NCI-H146 (cell line): ENCODE measurements around the gene NXNL1.
A peak's percentile ranks its signal among the peaks of the same experiment; 100 is the strongest.
"Not testable (repeated sequence)": the region's sequence is repeated elsewhere in the genome, so short reads cannot be mapped to it uniquely, and the experiment has no call there.

Experiments used
- DNase-seq: peaks from one replicate; lab custom pipeline; 2025; lab: John Stamatoyannopoulos, UW

The NXNL1 gene

GRCh38 chr19:17460372-17461230, at the start of gene NXNL1:
Gene NXNL1 (minus strand): TSS chr19:17460926. CDS start chr19:17460869, 57 bp downstream.
- DNase-seq, result no peak

- not testable (repeated sequence) for DNase-seq
These were observed 47.8 kb upstream of the NXNL1 start for GRCh38 chr19:17508558-17508933.

DNA sequence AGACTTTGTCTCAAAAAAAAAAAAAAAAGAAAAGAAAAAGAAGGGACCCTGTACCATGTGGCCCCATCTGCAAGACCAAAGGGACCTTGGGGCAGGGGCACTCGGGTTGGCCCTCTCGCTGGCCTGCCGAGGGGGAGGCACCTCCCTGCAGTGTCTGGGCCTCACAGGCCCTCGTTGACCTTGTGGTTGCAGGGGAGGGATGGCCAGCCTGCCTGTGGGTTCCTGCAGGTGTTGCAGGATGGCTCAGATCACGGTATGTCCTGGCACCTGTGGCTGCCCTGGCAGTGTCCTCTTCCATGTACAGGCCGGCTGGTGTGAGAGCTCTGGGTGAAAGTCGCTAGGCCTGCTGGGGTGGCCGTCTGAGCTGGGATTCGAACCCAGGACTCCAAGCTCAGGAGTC, 46.0 kb upstream of the NXNL1 start:
- DNase-seq, result no peak

DNA sequence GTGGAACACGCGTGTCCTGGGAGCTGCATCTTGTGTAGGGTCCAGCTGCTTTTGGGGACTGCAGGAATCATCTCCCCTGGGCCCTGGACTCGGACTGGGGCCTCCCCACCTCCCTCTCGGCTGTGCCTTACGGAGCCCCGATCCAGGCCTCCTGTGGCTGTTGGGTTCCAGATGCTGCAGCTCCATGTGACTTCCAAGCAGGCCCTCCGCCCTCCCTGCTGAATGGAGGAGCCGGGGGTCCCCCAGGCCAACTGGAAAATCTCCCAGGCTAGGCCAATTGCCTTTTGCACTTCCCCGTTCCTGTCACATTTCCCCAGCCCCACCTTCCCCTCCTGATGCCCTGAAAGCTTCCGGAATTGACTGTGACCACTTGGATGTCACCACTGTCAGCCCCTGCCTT, 44.5 kb upstream of the NXNL1 start:
- no peak for DNase-seq

- no peak for DNase-seq
These were observed 43.7 kb upstream of the NXNL1 start for GRCh38 chr19:17504456-17504855.

- DNase-seq, result no peak
These were observed 43.3 kb upstream of the NXNL1 start for GRCh38 chr19:17504030-17504429.

GRCh38 chr19:17503240-17503639, 42.5 kb upstream of the NXNL1 start:
- no peak for DNase-seq

GRCh38 chr19:17500447-17501198, 39.9 kb upstream of the NXNL1 start:
- DNase-seq, result no peak

GRCh38 chr19:17499648-17500446, 39.1 kb upstream of the NXNL1 start:
- DNase-seq, result no peak

GRCh38 chr19:17499025-17499424, 38.3 kb upstream of the NXNL1 start:
- not testable (repeated sequence) for DNase-seq

DNA sequence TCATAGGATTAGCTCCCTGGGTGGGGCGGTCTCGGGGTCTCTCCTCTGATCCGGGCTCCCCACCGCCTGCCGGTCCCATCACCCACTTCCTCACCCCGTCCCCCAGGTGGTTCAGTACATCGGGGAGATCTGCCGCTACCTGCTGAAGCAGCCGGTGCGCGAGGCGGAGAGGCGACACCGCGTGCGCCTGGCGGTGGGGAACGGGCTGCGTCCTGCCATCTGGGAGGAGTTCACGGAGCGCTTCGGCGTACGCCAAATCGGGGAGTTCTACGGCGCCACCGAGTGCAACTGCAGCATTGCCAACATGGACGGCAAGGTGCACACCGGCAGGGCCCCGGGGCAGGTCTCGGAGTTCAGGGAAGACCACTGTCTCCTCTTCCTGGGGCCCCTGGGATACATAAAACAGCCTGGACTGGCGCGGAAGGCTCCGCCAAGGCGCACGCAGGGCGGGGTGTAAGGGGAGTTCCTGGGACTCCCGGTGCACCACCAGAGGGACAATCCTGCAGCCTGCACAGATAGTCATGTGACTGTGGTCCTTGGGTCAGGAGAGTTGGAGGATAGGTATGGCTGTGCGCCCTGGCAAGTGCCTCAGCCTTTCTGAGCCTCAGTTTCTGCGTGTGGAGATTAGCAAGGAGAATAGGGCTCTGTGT, 36.5 kb upstream of the NXNL1 start:
- DNase-seq, result no peak

DNA sequence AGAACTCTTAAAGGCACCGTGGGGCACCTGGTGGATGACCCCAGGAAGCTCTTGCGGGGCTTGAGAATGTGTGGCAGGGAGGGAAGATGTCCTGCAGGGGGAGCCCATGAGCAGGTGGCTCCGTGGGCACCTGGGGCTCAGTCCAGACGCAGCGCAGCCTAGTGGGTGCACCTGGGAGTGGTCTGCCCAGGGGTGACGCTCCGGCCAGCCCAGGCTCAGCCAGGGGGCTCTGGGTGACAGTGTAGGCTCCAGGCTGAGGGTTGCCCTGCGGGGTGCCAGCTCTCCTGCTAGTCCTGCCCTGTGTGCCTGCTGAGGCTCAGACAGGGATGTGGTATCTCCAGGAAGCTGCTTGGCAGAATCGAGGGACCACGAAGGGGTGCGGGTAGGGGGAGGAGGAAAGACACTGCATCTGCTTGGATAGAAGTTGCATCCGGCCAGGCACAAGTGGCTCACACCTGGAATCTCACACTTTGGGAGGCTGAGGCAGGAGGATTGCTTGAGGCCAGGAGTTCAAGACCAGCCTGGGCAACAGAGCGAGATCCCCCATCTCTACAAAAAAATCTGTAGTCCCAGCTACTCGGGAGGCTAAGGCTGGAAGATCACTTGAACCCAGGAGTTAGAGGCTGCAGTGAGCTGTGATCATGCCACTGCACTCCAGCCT, 35.7 kb upstream of the NXNL1 start:
- peak; percentile 79 for DNase-seq

DNA sequence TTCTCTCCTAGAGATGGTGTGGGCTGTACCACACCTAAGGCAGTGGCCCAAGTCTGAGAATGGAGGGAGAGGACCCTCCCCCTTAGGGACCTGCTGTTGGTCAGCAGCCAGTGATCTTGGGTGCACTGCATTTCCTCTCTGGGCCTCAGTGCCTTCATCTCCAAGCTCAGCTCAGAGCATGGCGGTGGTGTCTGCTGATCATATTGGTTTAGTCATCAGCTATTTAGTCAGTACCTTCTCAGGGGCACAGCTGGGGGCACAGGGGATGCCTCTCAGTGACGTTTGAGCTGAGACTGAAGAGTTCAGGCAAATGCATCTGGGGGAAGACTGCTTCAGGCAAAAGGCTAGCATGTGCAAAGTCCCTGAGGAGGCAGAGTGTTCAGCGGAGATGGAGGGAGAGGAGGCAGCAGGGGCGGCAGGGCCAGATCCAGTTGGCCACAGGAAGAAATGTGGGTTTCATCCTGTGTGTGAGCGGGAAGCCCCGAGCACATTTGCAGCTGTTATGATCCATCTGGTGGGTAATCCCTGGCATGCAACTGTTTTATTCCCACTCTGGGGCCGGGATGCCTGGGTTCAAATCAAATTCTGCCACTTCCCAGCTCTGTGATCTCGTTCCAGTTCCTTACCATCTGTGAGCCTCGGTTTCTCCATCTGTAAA, 35.0 kb upstream of the NXNL1 start:
- no peak for DNase-seq

DNA sequence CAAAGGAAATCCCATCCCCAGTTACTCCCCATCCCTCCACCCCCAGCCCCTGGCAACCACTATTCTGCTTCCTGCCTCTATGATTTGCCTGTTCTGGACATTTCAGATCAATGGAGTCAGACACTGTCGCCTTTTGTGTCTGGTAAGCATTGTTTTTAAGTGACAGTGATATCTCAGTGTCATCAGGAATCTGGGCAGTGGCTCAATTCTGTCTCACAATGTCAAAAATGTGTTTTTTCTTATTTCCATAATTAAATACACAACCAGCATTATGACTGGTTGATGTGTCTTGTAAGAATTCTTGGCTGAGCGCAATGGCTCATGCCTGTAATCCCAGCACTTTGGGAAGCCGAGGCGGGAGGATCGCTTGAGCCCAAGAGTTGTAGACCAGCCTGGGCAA, 30.6 kb upstream of the NXNL1 start:
- DNase-seq, result no peak

- no peak for DNase-seq
These were observed 29.7 kb upstream of the NXNL1 start for GRCh38 chr19:17490411-17490810.

- DNase-seq, result no peak
These were observed 28.8 kb upstream of the NXNL1 start for GRCh38 chr19:17489392-17490030.

- DNase-seq, result peak; percentile 96
These were observed 28.1 kb upstream of the NXNL1 start for GRCh38 chr19:17488593-17489391.

GRCh38 chr19:17487284-17488121, 26.8 kb upstream of the NXNL1 start:
- no peak for DNase-seq
